Mucosa of descending colon (tissue), 3 donors: ENCODE data around the gene ETNPPL. TPM values are rescaled to one million over a fixed set of nuclear protein-coding genes. Genes with fewer than 3 reads are reported as not detected.

ENCODE experiments used
- ATAC-seq: fragments of 200-7000 bp; cut with Tn5 transposase; one replicate; pipeline ENCODE4 v1.9.1; 2020; ENCODE audit warnings: mild to moderate bottlenecking, moderate library complexity
- DNase-seq, 3 donors: peaks; one replicate each; pipeline ENCODE4 v3.0.0-alpha.2; 2020
- H3K36me3 ChIP-seq: fragments of 200-600 bp; one replicate; pipeline ENCODE4 v1.8.0; 2021; ENCODE audit warnings: low read depth, mild to moderate bottlenecking
- H3K4me1 ChIP-seq: fragments of 200-600 bp; one replicate; pipeline ENCODE4 v1.8.0; 2021; ENCODE audit warnings: low read depth, mild to moderate bottlenecking
- H3K4me3 ChIP-seq: fragments of 200-600 bp; one replicate; pipeline ENCODE4 v1.8.0; 2021; ENCODE audit warnings: mild to moderate bottlenecking
- H3K9me3 ChIP-seq: fragments of 200-600 bp; one replicate; pipeline ENCODE4 v1.8.0; 2021; ENCODE audit warnings: mild to moderate bottlenecking
- intact Hi-C, 2 donors: fragments of 100-400 bp; cut with DNase I in 1 of 2; cut with micrococcal nuclease in 1 of 2; formaldehyde crosslinking; loops; one replicate each; pipeline versions ENCODE4 v1.11.0 to v1.11.1; 2022; cut with DNase I, micrococcal nuclease
- long read RNA-seq, 2 donors: library from polyadenylated mRNA; unstranded; transcript quantifications; one replicate each; pipeline ENCODE4 v2.0.0, GENCODE V29; 2019 to 2021
- total RNA-seq, 3 donors: library from RNA; stranded (reverse); fragmentation: NEBNext Ultra II Directional in 2 of 3; extraction: Animal tissue kit (Norgen Biotek cat#: 25700) in 2 of 3; gene quantifications; one replicate each; pipeline versions ENCODE4 v1.2.1 to v1.2.4, GENCODE V29; 2021 to 2023
- TF ChIP-seq, protein P1 (sequence below): fragments of 200-600 bp; IDR thresholded peaks from one replicate; pipeline ENCODE4 v1.8.0; 2022; ENCODE audit warnings: antibody characterized with exemption, mild to moderate bottlenecking
- donor health status: DM: no; HTN: no; CAD: no; lungs with moderate emphysema.
- donor health status: DM: no; HTN: no; CAD: no.
- donor health status: DM: no; HTN: yes; CAD: no.

Gene ETNPPL
- not detected for total RNA-seq
- long read RNA-seq, donor 1 = 0 reads
- long read RNA-seq, donor 2 = 0 reads

DNA sequence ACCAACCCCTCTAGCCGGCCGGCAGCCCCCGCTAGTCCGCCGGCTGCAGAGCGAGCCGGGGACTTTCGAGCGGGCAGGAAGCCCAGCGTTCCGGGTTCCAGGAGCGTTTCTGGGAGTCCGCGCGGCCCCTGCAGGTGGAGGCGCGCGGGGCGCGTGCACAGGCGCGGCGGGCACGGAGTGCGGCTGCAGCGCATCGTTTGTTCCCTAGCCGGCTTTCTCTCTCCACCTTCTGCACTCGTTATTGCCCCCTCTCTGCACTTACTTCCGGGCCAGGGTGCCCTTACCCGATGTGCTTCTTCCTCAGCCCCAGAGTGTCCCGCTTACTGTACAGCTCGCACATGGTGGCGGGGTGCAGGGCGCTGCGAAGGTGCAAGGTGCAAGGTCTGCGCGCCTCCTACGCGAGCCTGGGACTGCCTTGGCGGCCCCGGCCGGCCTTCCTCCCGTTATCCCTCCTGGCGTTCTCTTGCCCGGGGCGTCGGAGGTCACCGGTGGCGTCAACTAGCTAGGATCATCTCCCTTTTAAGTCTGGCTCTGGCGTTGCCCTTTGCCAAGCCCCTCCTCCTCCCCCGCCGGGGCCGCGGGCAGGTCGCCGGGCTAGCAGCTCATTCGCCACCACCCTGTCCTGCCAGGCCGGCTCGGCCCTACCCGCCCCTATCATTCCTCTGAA lies at the start of gene ETNPPL:
TSS of gene ETNPPL (minus strand) at position 495 of the 667 bp plus-strand sequence. CDS start at position 340, 155 bp downstream.
- peak; percentile 61 for ATAC-seq
- DNase-seq = peak in 2 of 3 donors; percentile 2 to 26
- TF ChIP-seq, protein P1, sequence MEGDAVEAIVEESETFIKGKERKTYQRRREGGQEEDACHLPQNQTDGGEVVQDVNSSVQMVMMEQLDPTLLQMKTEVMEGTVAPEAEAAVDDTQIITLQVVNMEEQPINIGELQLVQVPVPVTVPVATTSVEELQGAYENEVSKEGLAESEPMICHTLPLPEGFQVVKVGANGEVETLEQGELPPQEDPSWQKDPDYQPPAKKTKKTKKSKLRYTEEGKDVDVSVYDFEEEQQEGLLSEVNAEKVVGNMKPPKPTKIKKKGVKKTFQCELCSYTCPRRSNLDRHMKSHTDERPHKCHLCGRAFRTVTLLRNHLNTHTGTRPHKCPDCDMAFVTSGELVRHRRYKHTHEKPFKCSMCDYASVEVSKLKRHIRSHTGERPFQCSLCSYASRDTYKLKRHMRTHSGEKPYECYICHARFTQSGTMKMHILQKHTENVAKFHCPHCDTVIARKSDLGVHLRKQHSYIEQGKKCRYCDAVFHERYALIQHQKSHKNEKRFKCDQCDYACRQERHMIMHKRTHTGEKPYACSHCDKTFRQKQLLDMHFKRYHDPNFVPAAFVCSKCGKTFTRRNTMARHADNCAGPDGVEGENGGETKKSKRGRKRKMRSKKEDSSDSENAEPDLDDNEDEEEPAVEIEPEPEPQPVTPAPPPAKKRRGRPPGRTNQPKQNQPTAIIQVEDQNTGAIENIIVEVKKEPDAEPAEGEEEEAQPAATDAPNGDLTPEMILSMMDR = no peak

GRCh38 chr4:108811486-108811885 lies 48.6 kb upstream of the ETNPPL start:
- Histone ChIP-seq H3K4me3 (no peak overlapping the region), H3K4me1 (no peaks in the 10 kb centered on the region), H3K36me3 (no peaks in the 10 kb centered on the region), H3K9me3 (no peaks in the 10 kb centered on the region)
- no peak for ATAC-seq
- intact Hi-C loops = no loop called here
- no peak for DNase-seq
- TF ChIP-seq, protein P1 = no peak

More for the DNA sequence above, at the start of gene ETNPPL:
- Histone ChIP-seq H3K4me1 (peaks cover 9% of the 10 kb centered on the region), H3K4me3 (no peak within 1 kb of the TSS), H3K9me3 (no peaks in the 10 kb centered on the region), H3K36me3 (no peaks in the 10 kb centered on the region)
- intact Hi-C loops = no loop called here

DNA sequence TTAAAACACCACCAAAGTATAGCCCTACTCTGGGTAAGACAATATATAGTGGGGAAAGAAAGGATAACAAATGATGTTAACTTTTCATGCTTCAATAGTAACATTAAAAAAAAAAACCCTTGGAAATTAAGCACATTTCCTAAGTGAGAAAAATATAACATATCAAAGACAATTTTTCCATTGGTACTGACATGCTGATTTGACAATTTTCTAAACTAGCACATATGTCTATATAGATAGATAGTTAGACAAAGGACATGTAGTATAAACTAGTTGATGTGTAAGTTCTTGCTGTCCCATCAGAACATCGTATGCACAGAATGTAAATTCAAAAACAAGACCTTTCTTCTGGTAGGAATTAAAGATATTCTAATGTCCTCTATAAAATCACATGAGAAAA lies 47.2 kb upstream of the ETNPPL start:
- intact Hi-C loops = no loop called here
- H3K4me3 ChIP-seq = no peak overlapping the region
- H3K36me3 ChIP-seq = no peaks in the 10 kb centered on the region
- TF ChIP-seq, protein P1 = no peak
- DNase-seq = no peak
- ATAC-seq = no peak
- H3K9me3 ChIP-seq = no peaks in the 10 kb centered on the region
- H3K4me1 ChIP-seq = no peaks in the 10 kb centered on the region

DNA sequence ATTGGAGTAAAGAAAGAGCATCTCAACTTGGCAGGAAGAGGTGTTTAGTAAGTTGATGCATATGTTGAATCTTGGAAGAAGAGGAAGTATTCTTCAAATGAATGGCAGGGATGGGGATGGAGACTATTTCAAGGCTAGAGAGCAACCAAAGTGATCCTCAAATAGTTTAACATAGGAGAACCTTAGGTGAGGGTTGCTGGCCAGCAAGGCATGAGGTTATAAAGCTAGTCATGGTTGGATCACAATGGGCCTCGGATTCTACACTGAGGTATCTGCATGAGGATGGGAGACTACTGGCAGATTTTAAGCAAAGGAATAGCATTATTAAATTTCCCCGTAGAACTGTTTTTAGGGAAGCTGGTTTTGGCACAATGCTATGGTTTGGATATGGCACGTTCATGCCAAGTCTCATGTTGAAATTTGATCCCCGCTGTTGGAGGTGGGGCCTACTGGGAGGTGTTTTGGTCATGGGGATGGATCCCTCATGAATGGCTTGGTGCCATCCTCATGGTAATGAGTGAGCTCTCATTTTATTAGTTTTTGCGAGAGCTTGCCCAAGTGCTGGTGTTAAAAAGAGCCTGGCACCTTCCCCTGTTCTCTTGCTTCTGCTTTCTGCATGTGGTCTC lies 41.9 kb upstream of the ETNPPL start:
- no peaks in the 10 kb centered on the region for H3K4me1 ChIP-seq
- no peak overlapping the region for H3K4me3 ChIP-seq
- intact Hi-C loops = no loop called here
- H3K36me3 ChIP-seq = no peaks in the 10 kb centered on the region
- no peak for ATAC-seq
- H3K9me3 ChIP-seq = no peaks in the 10 kb centered on the region
- DNase-seq = no peak
- TF ChIP-seq, protein P1 = no peak

DNA sequence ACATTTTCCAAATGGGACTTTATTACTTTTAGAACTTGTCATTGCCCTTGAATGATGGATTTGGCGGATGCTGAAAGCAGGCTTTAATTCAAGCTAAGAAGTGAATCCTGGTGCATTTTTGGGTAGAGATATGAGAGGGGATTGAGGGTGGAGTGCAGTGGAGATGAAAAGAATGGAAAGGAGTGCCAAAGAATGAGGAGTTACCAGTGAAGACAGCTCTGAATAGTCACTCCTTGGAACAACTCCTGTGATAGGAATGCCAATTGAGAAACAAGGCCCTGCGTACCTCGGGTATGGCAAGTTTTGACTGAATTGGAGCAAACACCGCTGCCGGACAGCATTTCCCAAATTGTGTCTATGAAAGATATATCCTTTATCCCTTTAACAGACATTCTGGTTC lies 36.5 kb upstream of the ETNPPL start:
- no peaks in the 10 kb centered on the region for H3K4me1 ChIP-seq
- TF ChIP-seq, protein P1 = no peak
- ATAC-seq = no peak
- no peak for DNase-seq
- H3K36me3 ChIP-seq = no peaks in the 10 kb centered on the region
- intact Hi-C loops = no loop called here
- no peak overlapping the region for H3K4me3 ChIP-seq
- no peaks in the 10 kb centered on the region for H3K9me3 ChIP-seq
